ENCODE data around the gene RIPK3.

The RIPK3 gene

GRCh38 chr14:24300326-24300980, 39.3 kb downstream of the RIPK3 start:
- Histone ChIP-seq H3F3A (ENCODE audit: insufficient read depth, low read length) (no peaks in the 10 kb centered on the region), H3K27ac (ENCODE audit: low read length) (0 out of 2 replicates have a peak overlapping the region, but pooled peaks have one; percentile 34), H3K27me3 (replicated peaks; ENCODE audit: insufficient read depth, low read length) (no peaks in the 10 kb centered on the region), H3K4me3 (ENCODE audit: low read length) (peak overlapping the region; percentile 82), H2AFZ (ENCODE audit: low read length) (no peak overlapping the region), H3K4me2 (ENCODE audit: low read depth, low read length) (peak overlapping the region; percentile 74), H3K36me3 (replicated peaks; ENCODE audit: insufficient read depth, low read length) (no peaks in the 10 kb centered on the region), H3K9me2 (replicated peaks; ENCODE audit: insufficient read depth, low read length) (no peaks in the 10 kb centered on the region), H3K9ac (ENCODE audit: low read length) (peak overlapping the region; percentile 75), H3K79me2 (ENCODE audit: low read length) (peaks cover 22% of the 10 kb centered on the region), H3K4me1 (ENCODE audit: low read length) (0 out of 2 replicates have a peak, but pooled peaks cover 5% of the 10 kb centered on the region), H4K20me1 (ENCODE audit: insufficient read depth, low read length) (no peaks in the 10 kb centered on the region), H3K9me3 (replicated peaks; ENCODE audit: insufficient read depth, low read length) (no peaks in the 10 kb centered on the region)
- DNase-seq: no peak
- TF ChIP-seq CTCF (IDR thresholded peaks at IDR 0.05; ENCODE audit: low read length) (no peak), EZH2phosphoT487 (IDR thresholded peaks at IDR 0.05; ENCODE audit: low read length) (no peak), EZH2 (optimal IDR thresholded peaks at IDR 0.05; ENCODE audit: low read depth, low read length) (no peak)

GRCh38 chr14:24299255-24300191, 40.3 kb downstream of the RIPK3 start, which contains the start of the genes DHRS1 and NOP9:
TSS of gene DHRS1 (minus strand) at chr14:24299780. CDS start at chr14:24299106, 674 bp downstream.
TSS of gene NOP9 (plus strand) at chr14:24299850. CDS start at chr14:24299955, 105 bp downstream.
- Histone ChIP-seq H3K27ac (ENCODE audit: low read length) (peak within 1 kb of the TSS; percentile 60; the same call in 1 of the 2 replicates), H3K9ac (ENCODE audit: low read length) (peak within 1 kb of the TSS; percentile 75), H3K4me3 (ENCODE audit: low read length) (peak within 1 kb of the TSS; percentile 82), H3F3A (ENCODE audit: insufficient read depth, low read length) (no peaks in the 10 kb centered on the region), H3K9me2 (replicated peaks; ENCODE audit: insufficient read depth, low read length) (no peaks in the 10 kb centered on the region), H3K79me2 (ENCODE audit: low read length) (peaks cover 22% of the 10 kb centered on the region), H3K9me3 (replicated peaks; ENCODE audit: insufficient read depth, low read length) (no peaks in the 10 kb centered on the region), H4K20me1 (ENCODE audit: insufficient read depth, low read length) (no peaks in the 10 kb centered on the region), H3K27me3 (replicated peaks; ENCODE audit: insufficient read depth, low read length) (no peaks in the 10 kb centered on the region), H3K4me2 (ENCODE audit: low read depth, low read length) (peak within 1 kb of the TSS; percentile 74), H2AFZ (ENCODE audit: low read length) (peak within 1 kb of the TSS; percentile 82), H3K4me1 (ENCODE audit: low read length) (0 out of 2 replicates have a peak, but pooled peaks cover 5% of the 10 kb centered on the region), H3K36me3 (replicated peaks; ENCODE audit: insufficient read depth, low read length) (no peaks in the 10 kb centered on the region)
- peak; percentile 73 for DNase-seq
- TF ChIP-seq EZH2 (optimal IDR thresholded peaks at IDR 0.05; ENCODE audit: low read depth, low read length) (no peak), EZH2phosphoT487 (IDR thresholded peaks at IDR 0.05; ENCODE audit: low read length) (no peak), CTCF (IDR thresholded peaks at IDR 0.05; ENCODE audit: low read length) (no peak)

GRCh38 chr14:24298892-24299254, 40.9 kb downstream of the RIPK3 start:
- peak overlapping the region; percentile 82 for H3K4me3 ChIP-seq (ENCODE audit: low read length)
- H3K4me1 ChIP-seq (ENCODE audit: low read length): 0 out of 2 replicates have a peak, but pooled peaks cover 5% of the 10 kb centered on the region
- H2AFZ ChIP-seq (ENCODE audit: low read length): 0 out of 2 replicates have a peak overlapping the region, but pooled peaks have one; percentile 82
- peak overlapping the region; percentile 60; the same call in 1 of the 2 replicates for H3K27ac ChIP-seq (ENCODE audit: low read length)
- peak overlapping the region; percentile 75 for H3K9ac ChIP-seq (ENCODE audit: low read length)
- no peak for TF ChIP-seq EZH2 (optimal IDR thresholded peaks at IDR 0.05; ENCODE audit: low read depth, low read length)
- TF ChIP-seq CTCF (IDR thresholded peaks at IDR 0.05; ENCODE audit: low read length): no peak
- TF ChIP-seq EZH2phosphoT487 (IDR thresholded peaks at IDR 0.05; ENCODE audit: low read length): no peak
- H3K9me3 ChIP-seq (replicated peaks; ENCODE audit: insufficient read depth, low read length): no peaks in the 10 kb centered on the region
- no peaks in the 10 kb centered on the region for H4K20me1 ChIP-seq (ENCODE audit: insufficient read depth, low read length)
- H3K4me2 ChIP-seq (ENCODE audit: low read depth, low read length): peak overlapping the region; percentile 70
- no peak for DNase-seq
- H3F3A ChIP-seq (ENCODE audit: insufficient read depth, low read length): no peaks in the 10 kb centered on the region
- H3K36me3 ChIP-seq (replicated peaks; ENCODE audit: insufficient read depth, low read length): no peaks in the 10 kb centered on the region
- no peaks in the 10 kb centered on the region for H3K9me2 ChIP-seq (replicated peaks; ENCODE audit: insufficient read depth, low read length)
- H3K27me3 ChIP-seq (replicated peaks; ENCODE audit: insufficient read depth, low read length): no peaks in the 10 kb centered on the region
- peaks cover 22% of the 10 kb centered on the region for H3K79me2 ChIP-seq (ENCODE audit: low read length)
